ENCODE measurements around the gene ERGIC1. TPM values are rescaled to one million over a fixed set of nuclear protein-coding genes. Genes with fewer than 3 reads are reported as not detected.

The ERGIC1 gene
- total and polyA plus RNA-seq, 2 of the 13 experiments (the other 11 are each of a cell fraction or from before 2014, with no cell fraction given): 78.5 to 184 TPM

DNA sequence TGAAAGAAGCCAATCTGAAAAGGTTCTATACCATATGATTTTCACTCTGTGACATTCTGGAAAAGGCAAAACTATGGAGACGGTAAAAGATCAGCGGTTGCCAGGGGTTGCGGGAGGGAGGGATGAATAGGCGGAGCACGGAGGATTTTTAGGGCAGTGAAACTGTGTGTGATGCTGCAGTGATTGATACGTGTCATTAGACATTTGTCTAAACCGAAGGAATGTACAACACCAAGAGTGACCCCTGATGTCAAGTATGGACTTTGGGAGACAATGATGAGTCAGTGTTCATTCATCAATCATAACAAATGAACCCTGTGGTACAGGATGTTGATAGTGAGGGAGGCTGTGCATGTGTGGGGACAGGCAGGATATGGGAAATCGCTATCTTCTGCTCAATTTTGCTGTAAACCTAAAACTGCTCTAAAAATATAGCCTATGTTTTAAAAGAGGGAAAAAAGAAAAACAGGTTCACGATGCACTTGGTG lies 34.4 kb downstream of the ERGIC1 start (continued):
- TF ChIP-seq SALL1 (CRISPR knock-in tag; IDR thresholded peaks at IDR 0.05) (peak; percentile 54), CEBPG (CRISPR knock-in tag; IDR thresholded peaks at IDR 0.05) (0 out of 2 replicates have a peak, but pooled peaks have one; percentile 18), ZNF7 (CRISPR knock-in tag; IDR thresholded peaks at IDR 0.05) (no peak), NFAT5 (CRISPR knock-in tag; IDR thresholded peaks at IDR 0.05) (no peak), ZNF724P (CRISPR knock-in tag; IDR thresholded peaks at IDR 0.05; ENCODE audit: borderline replicate concordance) (no peak), TEAD2 (CRISPR knock-in tag; IDR thresholded peaks at IDR 0.05) (no peak), HOXA5 (CRISPR knock-in tag; IDR thresholded peaks at IDR 0.05) (peak; percentile 71; the same call in 1 of the 2 replicates), ZFX (CRISPR knock-in tag; IDR thresholded peaks at IDR 0.05; ENCODE audit: low read depth) (peak; percentile 22; the same call in 1 of the 2 replicates), ZNF207 (IDR thresholded peaks at IDR 0.05; ENCODE audit: borderline replicate concordance) (no peak), MAFK (conservative IDR thresholded peaks at IDR 0.05 in 1 of 2, IDR thresholded peaks at IDR 0.05 in 1 of 2; ENCODE audit: low read length in 2 of 2) (peak in 1 of 2 experiments; percentile 40; a peak in 2 of 4 replicates), TBP (CRISPR knock-in tag; IDR thresholded peaks at IDR 0.05) (no peak), GATA4 (IDR thresholded peaks at IDR 0.05; ENCODE audit: borderline replicate concordance, low read depth) (0 out of 2 replicates have a peak, but pooled peaks have one; percentile 22), ZNF234 (CRISPR knock-in tag; conservative IDR thresholded peaks at IDR 0.05) (no peak), PPARG (CRISPR knock-in tag; conservative IDR thresholded peaks at IDR 0.05) (peak; percentile 78), HNRNPL (IDR thresholded peaks at IDR 0.05; ENCODE audit: low read depth, low read length) (no peak)
- TF ChIP-seq, protein P1, sequence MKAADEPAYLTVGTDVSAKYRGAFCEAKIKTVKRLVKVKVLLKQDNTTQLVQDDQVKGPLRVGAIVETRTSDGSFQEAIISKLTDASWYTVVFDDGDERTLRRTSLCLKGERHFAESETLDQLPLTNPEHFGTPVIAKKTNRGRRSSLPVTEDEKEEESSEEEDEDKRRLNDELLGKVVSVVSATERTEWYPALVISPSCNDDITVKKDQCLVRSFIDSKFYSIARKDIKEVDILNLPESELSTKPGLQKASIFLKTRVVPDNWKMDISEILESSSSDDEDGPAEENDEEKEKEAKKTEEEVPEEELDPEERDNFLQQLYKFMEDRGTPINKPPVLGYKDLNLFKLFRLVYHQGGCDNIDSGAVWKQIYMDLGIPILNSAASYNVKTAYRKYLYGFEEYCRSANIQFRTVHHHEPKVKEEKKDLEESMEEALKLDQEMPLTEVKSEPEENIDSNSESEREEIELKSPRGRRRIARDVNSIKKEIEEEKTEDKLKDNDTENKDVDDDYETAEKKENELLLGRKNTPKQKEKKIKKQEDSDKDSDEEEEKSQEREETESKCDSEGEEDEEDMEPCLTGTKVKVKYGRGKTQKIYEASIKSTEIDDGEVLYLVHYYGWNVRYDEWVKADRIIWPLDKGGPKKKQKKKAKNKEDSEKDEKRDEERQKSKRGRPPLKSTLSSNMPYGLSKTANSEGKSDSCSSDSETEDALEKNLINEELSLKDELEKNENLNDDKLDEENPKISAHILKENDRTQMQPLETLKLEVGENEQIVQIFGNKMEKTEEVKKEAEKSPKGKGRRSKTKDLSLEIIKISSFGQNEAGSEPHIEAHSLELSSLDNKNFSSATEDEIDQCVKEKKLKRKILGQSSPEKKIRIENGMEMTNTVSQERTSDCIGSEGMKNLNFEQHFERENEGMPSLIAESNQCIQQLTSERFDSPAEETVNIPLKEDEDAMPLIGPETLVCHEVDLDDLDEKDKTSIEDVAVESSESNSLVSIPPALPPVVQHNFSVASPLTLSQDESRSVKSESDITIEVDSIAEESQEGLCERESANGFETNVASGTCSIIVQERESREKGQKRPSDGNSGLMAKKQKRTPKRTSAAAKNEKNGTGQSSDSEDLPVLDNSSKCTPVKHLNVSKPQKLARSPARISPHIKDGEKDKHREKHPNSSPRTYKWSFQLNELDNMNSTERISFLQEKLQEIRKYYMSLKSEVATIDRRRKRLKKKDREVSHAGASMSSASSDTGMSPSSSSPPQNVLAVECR (CRISPR knock-in tag; IDR thresholded peaks at IDR 0.05; ENCODE audit: borderline replicate concordance): no peak
- TF ChIP-seq, protein P2, sequence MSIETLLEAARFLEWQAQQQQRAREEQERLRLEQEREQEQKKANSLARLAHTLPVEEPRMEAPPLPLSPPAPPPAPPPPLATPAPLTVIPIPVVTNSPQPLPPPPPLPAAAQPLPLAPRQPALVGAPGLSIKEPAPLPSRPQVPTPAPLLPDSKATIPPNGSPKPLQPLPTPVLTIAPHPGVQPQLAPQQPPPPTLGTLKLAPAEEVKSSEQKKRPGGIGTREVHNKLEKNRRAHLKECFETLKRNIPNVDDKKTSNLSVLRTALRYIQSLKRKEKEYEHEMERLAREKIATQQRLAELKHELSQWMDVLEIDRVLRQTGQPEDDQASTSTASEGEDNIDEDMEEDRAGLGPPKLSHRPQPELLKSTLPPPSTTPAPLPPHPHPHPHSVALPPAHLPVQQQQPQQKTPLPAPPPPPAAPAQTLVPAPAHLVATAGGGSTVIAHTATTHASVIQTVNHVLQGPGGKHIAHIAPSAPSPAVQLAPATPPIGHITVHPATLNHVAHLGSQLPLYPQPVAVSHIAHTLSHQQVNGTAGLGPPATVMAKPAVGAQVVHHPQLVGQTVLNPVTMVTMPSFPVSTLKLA (IDR thresholded peaks at IDR 0.05): peak; percentile 66
